HG02623 (cell line): ENCODE results near the gene SRF.

Experiments
- ATAC-seq: cut with Tn5 transposase; IDR thresholded peaks from one replicate; pipeline ENCODE4 v1.9.1; 2021; ENCODE audit warnings: moderate library complexity; ENCODE audit not compliant: unreplicated experiment

Gene SRF

GRCh38 chr6:43207286-43207685, 36.2 kb downstream of the SRF start:
- no peak for ATAC-seq

DNA sequence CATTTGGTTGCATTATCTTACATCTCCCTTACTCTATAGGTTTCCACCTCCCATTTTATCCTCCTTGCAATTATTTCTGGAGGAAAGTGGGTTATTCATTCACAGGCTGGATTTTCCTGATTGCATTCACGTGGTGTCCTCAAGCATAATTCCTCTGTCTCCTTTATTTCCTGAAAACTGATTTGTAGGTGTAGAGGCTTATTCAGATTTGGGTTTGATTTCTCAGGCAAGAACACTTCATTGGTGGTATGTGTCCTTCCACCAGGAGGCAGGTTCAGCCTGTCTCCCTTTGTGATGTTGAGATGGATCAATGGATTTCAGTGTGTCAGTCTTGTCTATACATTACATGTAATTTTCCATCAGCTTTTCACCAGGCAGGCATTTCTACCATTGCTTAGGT, 40.9 kb downstream of the SRF start:
- ATAC-seq, result no peak

DNA sequence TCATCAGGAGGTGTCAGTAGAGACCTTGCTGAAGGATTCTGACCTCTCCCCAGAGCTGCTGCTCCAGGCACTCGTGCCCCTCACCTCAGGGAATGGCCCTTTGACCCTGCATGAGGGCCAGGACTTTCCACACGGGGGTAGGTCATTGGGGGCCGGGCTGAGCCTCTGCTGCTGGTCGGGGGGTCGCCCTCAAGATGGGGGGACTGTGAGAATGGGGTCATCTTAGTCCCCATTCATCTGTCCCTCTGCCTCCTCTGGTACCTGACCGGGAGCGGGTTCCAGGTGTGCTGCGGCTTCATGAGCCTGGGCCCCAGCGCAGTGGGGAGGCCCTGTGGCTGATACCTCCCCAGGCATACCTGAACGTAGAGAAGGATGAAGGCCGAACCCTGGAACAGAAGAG, 42.4 kb downstream of the SRF start:
- no peak for ATAC-seq

GRCh38 chr6:43215066-43215465, 44.0 kb downstream of the SRF start:
- no peak for ATAC-seq

DNA sequence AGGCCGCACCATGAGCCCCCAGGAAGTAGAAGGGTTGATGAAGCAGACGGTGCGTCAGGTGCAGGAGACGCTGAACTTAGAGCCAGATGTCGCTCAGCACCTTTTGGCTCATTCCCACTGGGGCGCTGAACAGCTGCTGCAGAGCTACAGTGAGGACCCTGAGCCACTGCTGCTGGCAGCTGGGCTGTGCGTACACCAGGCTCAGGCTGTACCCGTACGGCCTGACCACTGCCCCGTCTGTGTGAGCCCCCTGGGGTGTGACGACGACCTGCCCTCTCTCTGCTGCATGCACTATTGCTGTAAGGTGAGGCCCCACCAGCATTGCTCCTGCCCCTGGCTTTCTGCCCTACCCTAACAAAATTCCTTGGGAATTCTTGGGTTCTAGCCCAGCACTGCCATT, 45.1 kb downstream of the SRF start:
- no peak for ATAC-seq

DNA sequence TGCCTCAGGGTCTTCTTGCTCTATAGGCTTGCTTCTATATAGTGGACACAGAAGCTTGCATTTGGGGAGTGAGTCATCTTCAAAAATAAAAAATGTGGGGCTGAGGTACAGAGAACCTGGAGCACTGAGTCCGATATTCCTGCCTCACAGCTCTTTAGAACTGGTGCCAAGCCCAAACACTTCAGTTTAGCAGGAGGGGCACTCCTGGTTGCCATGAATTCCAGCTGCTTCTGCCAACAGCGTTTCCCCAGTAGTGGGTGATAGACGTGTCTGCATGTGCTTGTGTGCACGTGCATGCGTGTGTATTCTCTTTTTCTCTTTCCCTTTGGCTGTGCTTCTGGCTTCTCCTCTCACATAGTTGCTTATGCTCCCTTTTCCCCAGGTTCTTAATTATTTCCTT, 46.3 kb downstream of the SRF start:
- ATAC-seq, result no peak

GRCh38 chr6:43219119-43219518, 48.0 kb downstream of the SRF start:
- ATAC-seq, result no peak

DNA sequence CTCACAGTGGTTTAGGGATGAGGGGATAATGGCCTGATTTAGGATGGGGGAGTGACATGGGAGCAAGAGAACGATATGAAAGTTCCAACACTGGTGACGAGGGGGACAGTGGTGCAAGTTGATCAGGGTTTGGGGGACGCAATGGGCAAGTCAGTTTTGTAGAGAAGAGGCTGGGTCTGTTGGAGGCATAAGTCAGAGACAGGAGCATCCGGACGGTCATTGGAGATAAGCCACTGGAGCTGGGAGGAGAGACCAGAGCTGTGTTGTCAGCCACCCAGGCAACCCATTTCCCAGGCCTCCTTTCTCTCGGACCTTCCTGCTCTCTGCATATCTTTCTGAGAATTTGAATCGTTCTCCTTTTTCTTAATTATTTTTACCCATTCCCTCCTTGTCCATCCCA, 48.7 kb downstream of the SRF start:
- no peak for ATAC-seq

DNA sequence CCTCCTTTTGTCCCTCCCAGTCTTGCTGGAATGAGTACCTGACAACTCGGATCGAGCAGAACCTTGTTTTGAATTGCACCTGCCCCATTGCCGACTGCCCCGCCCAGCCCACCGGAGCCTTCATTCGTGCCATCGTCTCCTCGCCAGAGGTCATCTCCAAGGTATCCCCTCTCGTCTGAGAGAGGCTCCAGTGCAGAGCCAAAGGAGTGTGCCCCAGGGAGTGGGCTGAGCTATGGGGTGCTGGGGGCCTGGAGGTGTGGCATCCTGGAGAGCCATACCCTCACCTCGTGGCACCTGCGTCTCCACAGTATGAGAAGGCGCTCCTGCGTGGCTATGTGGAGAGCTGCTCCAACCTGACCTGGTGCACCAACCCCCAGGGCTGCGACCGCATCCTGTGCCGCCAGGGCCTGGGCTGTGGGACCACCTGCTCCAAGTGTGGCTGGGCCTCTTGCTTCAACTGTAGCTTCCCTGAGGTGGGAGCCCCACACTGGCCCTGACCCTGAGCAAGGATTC, 49.4 kb downstream of the SRF start:
- ATAC-seq, result no peak

GRCh38 chr6:43221046-43221972, 50.2 kb downstream of the SRF start:
- no peak for ATAC-seq

DNA sequence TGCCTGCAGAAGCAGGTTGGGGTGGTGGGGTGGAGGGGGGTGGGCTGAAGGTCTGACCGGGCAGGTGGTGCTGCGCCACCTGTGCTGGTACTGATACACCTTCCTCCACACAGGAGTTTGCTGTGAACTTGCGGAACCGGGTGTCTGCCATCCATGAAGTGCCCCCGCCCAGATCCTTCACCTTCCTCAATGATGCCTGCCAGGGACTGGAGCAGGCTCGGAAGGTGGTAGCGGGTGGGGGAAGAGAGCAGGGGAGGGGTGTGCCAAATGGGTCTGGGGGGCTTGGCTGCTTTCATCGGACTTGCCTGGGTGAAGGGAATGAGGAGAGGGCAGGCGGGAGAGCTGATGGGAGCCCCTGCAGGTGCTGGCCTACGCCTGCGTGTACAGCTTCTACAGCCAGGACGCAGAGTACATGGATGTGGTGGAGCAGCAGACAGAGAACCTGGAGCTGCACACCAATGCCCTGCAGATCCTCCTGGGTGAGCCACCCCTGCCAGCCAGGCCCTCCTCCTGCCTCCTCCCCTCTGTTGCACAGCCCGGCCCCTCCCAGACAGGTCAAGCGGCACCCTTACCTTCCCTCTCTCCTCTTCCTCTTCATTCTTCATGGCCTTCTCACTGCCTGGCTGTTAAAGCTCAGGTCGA, 51.5 kb downstream of the SRF start:
- no peak for ATAC-seq

- no peak for ATAC-seq
Observed at GRCh38 chr6:43223175-43223574, 52.1 kb downstream of the SRF start.

- ATAC-seq, result no peak
Observed at GRCh38 chr6:43226192-43226851, 55.3 kb downstream of the SRF start.

- ATAC-seq, result peak; percentile 72
Observed at GRCh38 chr6:43228951-43229802, 58.1 kb downstream of the SRF start, which contains the start of gene DNPH1. TSS of gene DNPH1 (minus strand) at chr6:43229481. CDS start at chr6:43229456, 25 bp downstream.

GRCh38 chr6:43229803-43230620, 58.9 kb downstream of the SRF start:
- ATAC-seq, result no peak

GRCh38 chr6:43231053-43231452, 60.0 kb downstream of the SRF start:
- ATAC-seq, result no peak
